Mucosa of stomach (tissue), 1 donor: ENCODE data around the gene RNF31.

ENCODE experiments used
- H3K27me3 ChIP-seq: one replicate; pipeline ENCODE4 v1.7.0; 2013; ENCODE audit warnings: mild to moderate bottlenecking, low read length; ENCODE audit not compliant: control insufficient read depth, insufficient read depth
- H3K36me3 ChIP-seq: one replicate; pipeline ENCODE4 v1.7.0; 2013; ENCODE audit warnings: low read length; ENCODE audit not compliant: control insufficient read depth, insufficient read depth
- H3K4me1 ChIP-seq: one replicate; pipeline ENCODE4 v1.7.0; 2013; ENCODE audit warnings: mild to moderate bottlenecking, low read length; ENCODE audit not compliant: control insufficient read depth, insufficient read depth
- H3K4me3 ChIP-seq: one replicate; pipeline ENCODE4 v1.7.0; 2013; ENCODE audit warnings: low read length
- H3K9ac ChIP-seq: one replicate; pipeline ENCODE4 v1.7.0; 2013; ENCODE audit warnings: mild to moderate bottlenecking, low read length, moderate library complexity
- H3K9me3 ChIP-seq: one replicate; pipeline ENCODE4 v1.7.0; 2013; ENCODE audit warnings: mild to moderate bottlenecking, low read length, moderate library complexity; ENCODE audit not compliant: control insufficient read depth
- donor health status: Pancreatic carcinoma.

RNF31 gene

DNA sequence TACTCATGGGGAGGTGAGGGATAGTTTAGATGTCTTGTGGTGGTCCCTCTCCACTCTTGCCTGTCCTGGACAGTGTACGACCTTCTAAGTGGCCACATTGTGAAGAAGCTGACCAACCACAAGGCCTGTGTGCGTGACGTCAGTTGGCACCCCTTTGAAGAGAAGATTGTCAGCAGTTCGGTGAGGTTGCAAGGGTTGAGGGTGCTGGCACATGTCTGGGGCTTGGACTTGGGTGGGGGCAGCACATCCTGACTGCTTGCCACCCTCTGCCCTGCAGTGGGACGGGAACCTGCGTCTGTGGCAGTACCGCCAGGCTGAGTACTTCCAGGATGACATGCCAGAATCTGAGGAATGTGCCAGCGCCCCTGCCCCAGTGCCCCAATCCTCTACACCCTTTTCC, 24.4 kb upstream of the RNF31 start:
- Histone ChIP-seq H3K9ac (no peak overlapping the region), H3K4me1 (no peaks in the 10 kb centered on the region), H3K9me3 (no peaks in the 10 kb centered on the region), H3K4me3 (no peak overlapping the region), H3K27me3 (no peaks in the 10 kb centered on the region), H3K36me3 (peaks cover 24% of the 10 kb centered on the region)

DNA sequence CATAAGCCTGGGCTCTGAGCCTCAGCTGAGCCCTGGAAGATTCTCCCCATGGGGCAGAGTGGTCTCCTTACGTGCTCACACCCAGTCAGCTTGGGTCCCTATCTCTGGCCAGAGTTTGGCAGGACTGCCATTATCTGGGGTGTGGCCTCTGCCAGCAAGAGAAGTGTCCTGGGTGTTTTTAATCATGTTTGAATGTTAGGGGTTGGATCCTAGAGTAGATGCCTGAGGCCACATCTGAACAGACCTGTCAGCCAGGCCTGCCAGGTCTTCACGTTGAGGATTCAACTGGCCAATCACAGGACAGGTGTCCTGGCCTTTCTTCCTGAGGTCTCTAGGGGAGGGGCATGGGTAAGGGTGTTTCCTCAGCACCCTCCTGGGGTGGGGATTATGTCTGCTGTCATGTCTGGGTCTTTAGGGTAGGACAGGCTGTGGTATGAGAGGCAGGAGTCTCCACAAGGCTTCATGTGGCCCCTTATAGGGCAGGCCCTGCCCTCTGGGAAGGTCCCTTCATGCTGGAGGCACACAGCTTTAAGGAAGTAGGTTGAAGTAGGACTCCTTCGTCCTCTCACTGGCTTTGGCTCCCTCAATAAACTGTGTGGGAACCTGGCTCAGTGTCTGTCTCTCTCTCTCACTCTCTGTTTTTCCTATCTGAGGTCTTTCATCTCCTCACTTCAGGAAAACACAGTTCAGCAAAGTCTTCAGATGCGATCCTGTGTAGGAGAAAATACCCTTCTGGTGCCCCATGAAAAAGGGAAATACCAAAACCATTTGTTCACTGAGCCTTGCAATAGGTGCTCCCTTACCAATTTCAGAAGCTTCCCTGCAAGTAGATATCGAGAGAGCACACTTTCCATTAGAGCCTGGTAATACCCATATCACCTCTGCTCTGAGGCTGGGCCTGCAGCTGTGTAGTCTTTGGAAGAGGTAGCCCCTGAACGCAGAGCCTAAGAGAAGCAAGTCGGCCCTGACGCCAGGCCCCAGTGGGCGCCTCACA, 23.6 kb upstream of the RNF31 start:
- H3K27me3 ChIP-seq = no peaks in the 10 kb centered on the region
- no peaks in the 10 kb centered on the region for H3K9me3 ChIP-seq
- peaks cover 21% of the 10 kb centered on the region for H3K36me3 ChIP-seq
- H3K9ac ChIP-seq = no peak overlapping the region
- no peaks in the 10 kb centered on the region for H3K4me1 ChIP-seq
- H3K4me3 ChIP-seq = no peak overlapping the region

DNA sequence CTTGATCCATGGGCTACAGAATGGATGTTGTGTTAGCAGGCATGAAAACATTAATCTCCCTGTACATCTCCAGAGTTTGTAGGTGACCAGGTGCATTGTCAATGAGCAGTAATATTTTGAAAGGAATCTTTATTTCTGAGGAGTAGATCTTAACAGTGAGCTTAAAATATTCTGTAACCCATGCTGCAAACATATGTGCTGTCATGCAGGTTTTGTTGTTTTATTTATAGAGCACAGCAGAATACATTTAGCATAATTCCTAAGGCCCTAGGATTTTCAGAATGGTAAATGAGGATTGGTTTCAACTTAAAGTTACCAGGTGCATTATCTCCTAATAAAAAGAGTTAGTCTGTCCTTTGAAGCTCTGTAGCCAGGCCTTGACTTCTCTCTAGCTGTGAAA, 20.4 kb upstream of the RNF31 start:
- no peaks in the 10 kb centered on the region for H3K9me3 ChIP-seq
- no peaks in the 10 kb centered on the region for H3K36me3 ChIP-seq
- H3K4me3 ChIP-seq = no peak overlapping the region
- H3K4me1 ChIP-seq = no peaks in the 10 kb centered on the region
- H3K27me3 ChIP-seq = no peaks in the 10 kb centered on the region
- no peak overlapping the region for H3K9ac ChIP-seq

DNA sequence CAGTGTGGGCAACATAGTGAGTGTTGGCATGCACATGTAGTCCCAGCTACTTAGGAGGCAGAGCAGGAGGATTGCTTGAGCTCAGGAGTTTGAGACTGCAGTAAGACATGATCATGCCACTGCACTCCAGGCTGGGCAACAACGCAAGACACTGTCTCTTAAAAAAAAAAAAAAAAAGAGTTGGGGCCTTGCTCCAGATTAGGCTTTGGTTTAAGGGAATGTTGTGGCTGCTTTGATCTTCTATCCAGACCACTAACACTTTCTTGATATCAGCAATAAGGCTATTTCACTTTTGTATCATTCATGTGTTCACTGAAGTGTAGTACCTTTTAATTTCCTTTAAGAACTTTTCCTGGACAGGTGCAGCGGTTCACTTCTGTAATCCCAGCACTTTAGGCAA, 19.6 kb upstream of the RNF31 start:
- Histone ChIP-seq H3K36me3 (no peaks in the 10 kb centered on the region), H3K9me3 (no peaks in the 10 kb centered on the region), H3K27me3 (no peaks in the 10 kb centered on the region), H3K4me1 (peaks cover 3% of the 10 kb centered on the region), H3K4me3 (no peak overlapping the region), H3K9ac (no peak overlapping the region)

DNA sequence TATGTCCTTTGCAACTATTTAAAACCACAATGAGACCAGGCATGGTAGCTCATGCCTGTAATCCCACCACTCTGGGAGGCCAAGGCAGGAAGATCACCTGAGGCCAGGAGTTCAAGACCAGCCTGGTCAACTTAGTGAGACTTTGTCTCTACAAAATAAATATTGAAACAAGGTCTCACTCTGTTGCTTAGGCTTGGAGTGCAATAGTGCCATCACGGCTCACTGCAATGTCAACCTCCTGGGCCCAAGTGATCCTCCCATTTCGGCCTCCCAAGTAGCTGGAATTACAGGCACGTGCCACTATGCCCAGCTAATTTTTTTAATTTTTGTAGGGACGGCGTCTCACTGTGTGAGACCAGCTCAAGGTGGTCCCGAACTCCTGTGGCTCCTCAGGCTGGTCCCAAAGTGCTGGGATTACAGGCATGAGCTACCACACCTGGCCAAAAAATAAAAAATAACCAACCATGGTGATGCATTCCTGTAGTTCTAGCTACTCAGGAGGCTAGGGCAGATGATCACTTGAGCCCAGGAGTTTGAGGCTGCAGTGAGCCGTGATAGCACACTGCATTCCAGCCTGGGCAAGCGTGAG, 17.8 kb upstream of the RNF31 start:
- Histone ChIP-seq H3K4me1 (peaks cover 3% of the 10 kb centered on the region), H3K27me3 (no peaks in the 10 kb centered on the region), H3K9ac (no peak overlapping the region), H3K4me3 (no peak overlapping the region), H3K36me3 (no peaks in the 10 kb centered on the region), H3K9me3 (no peaks in the 10 kb centered on the region)

DNA sequence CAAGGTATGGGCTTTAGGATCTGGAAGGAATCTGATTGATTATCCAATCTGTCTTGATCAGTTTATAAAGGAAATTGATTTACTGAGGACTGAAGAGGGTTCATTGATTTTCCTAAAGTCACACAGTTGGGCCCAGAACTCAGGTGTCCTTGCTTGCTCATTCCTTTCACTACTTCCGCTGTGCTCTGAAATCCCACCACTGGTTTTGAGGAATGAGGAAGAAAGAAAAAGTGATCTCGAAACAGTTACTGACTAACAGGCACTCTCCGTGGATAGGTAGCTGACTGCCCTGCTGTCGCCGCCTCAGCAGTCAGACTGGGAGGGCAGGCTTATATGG, 16.9 kb upstream of the RNF31 start, which contains the start of gene FITM1:
Gene FITM1 (plus strand): TSS at position 280 of the 337 bp plus-strand sequence. CDS start 905 bp downstream, outside the sequence.
- H3K9ac ChIP-seq = no peak within 1 kb of the TSS

DNA sequence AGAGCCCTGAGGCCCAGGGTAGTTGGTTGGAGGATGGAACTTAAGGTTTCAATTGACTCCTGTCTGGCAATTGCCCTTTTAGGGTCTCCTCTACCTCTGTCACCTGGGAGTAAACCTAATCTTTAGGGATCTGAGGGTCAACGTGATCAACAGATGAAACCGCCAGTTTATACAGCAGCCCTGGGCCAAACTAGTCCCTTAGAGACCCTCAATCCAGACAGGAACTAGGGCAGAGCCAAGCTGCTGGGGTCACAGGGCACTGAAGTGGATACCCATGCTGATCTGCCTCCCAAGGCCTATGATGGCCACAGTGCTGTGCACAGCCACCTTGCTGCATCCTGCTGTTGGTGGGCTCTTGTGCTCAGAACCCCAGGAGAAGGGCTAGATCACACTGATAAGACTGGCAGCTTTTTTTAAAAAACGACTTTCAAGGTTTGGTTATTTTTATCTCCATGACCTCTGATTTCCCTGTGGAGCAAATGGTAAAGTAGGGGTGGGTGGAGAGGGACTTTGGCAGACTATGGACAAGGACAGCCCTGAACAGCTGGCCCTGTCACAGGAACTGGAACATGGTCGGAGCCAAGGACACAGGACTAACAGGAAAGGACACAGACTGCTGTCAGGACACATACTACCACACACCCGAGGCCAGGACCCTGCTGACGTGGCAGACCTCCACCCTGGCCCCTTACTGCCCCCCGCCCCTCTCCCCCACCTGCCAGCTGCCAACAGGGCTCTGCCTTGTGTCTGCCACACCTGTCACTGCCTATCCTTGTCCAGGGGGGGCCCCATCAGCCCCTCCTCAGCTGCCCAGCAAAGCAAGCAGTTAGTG, 16.4 kb upstream of the RNF31 start:
- Histone ChIP-seq H3K27me3 (no peaks in the 10 kb centered on the region), H3K9ac (no peak overlapping the region), H3K4me3 (no peak overlapping the region), H3K4me1 (peaks cover 8% of the 10 kb centered on the region), H3K9me3 (no peaks in the 10 kb centered on the region), H3K36me3 (no peaks in the 10 kb centered on the region)

More for the DNA sequence above, 16.9 kb upstream of the RNF31 start, which contains the start of gene FITM1:
- H3K9me3 ChIP-seq = no peaks in the 10 kb centered on the region
- H3K4me3 ChIP-seq = no peak within 1 kb of the TSS
- H3K36me3 ChIP-seq = no peaks in the 10 kb centered on the region
- H3K27me3 ChIP-seq = no peaks in the 10 kb centered on the region
- peaks cover 5% of the 10 kb centered on the region for H3K4me1 ChIP-seq

DNA sequence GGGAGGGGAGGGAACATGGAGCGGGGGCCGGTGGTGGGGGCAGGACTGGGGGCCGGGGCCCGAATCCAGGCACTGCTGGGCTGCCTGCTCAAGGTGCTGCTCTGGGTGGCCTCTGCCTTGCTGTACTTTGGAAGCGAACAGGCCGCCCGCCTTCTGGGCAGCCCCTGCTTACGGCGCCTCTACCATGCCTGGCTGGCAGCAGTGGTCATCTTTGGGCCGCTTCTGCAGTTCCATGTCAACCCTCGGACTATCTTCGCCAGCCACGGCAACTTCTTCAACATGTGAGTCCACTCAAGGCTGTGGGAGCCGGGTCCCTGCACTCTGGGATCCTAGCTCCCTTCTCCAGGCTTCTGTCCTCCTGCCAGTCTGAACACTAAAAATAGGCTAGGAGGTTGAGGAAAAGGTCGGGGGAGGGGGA, 15.7 kb upstream of the RNF31 start:
- Histone ChIP-seq H3K4me1 (peaks cover 8% of the 10 kb centered on the region), H3K4me3 (no peak overlapping the region), H3K9ac (no peak overlapping the region), H3K36me3 (no peaks in the 10 kb centered on the region), H3K9me3 (no peaks in the 10 kb centered on the region), H3K27me3 (no peaks in the 10 kb centered on the region)

DNA sequence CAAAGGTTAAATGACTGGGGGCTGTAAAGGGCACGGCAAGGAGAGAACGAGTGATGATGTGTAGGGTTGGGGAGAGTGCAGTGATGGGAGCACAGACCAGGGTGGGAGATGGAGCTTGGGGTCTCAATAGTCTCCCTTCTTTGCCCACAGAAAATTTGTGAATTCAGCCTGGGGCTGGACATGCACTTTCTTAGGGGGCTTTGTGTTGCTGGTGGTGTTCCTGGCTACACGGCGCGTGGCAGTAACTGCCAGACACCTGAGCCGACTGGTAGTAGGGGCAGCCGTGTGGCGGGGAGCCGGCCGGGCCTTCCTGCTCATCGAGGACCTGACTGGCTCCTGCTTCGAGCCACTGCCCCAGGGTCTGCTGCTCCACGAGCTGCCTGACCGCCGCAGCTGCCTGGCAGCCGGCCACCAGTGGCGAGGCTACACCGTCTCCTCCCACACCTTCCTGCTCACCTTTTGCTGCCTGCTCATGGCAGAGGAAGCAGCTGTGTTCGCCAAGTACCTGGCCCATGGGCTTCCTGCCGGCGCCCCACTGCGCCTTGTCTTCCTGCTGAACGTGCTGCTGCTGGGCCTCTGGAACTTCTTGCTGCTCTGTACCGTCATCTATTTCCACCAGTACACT, 15.1 kb upstream of the RNF31 start:
- Histone ChIP-seq H3K4me1 (peaks cover 14% of the 10 kb centered on the region), H3K9me3 (no peaks in the 10 kb centered on the region), H3K27me3 (no peaks in the 10 kb centered on the region), H3K36me3 (no peaks in the 10 kb centered on the region), H3K9ac (no peak overlapping the region), H3K4me3 (no peak overlapping the region)

DNA sequence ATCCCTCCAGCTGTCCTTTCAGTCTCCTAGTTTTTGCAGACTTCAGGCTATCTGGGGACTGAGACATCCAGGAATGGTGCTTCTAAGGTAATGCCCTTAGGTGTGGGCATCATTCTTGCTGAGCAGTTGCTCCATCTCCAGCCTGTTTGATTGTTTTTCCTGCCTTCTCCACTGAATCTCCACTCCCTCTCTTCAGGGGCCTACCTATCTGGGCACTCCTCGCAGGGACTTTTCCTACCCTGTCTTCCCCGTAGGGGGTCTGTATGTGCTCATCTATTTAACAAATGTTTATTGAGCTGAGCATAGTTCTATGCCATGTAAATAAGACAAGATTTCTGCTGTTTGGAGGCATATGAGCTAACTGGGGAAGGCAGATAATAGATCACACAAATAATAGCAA, 14.3 kb upstream of the RNF31 start:
- Histone ChIP-seq H3K4me3 (no peak overlapping the region), H3K36me3 (no peaks in the 10 kb centered on the region), H3K9ac (no peak overlapping the region), H3K9me3 (no peaks in the 10 kb centered on the region), H3K27me3 (no peaks in the 10 kb centered on the region), H3K4me1 (peaks cover 22% of the 10 kb centered on the region)

DNA sequence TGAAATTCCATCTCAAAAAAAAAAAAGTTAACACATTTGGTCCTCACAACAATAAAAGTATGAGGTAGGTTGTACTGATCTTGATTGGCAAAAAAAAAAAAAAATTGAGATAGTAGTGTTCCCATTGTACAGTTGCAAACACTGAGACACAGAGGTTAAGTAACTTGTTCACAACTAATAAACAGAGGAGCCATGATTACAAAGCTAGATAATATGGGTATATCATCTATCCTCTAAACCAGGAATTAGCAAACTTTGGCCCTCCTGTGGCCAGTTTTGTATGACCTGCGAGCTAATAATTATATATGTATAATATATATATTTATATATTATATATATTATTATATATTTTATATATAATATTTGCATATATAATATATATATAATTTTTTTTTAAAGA, 13.6 kb upstream of the RNF31 start:
- peaks cover 24% of the 10 kb centered on the region for H3K4me1 ChIP-seq
- no peak overlapping the region for H3K4me3 ChIP-seq
- no peaks in the 10 kb centered on the region for H3K27me3 ChIP-seq
- H3K9ac ChIP-seq = no peak overlapping the region
- H3K36me3 ChIP-seq = no peaks in the 10 kb centered on the region
- H3K9me3 ChIP-seq = no peaks in the 10 kb centered on the region
